GM04504 (cell line): ENCODE measurements around the gene CAMK2A.

Experiments used
- DNase-seq: peaks from one replicate; pipeline ENCODE4 v3.0.0-alpha.2; 2012; ENCODE audit warnings: low read depth

The CAMK2A gene

GRCh38 chr5:150278916-150279315 lies 10.7 kb downstream of the CAMK2A start:
- peak; percentile 64 for DNase-seq

DNA sequence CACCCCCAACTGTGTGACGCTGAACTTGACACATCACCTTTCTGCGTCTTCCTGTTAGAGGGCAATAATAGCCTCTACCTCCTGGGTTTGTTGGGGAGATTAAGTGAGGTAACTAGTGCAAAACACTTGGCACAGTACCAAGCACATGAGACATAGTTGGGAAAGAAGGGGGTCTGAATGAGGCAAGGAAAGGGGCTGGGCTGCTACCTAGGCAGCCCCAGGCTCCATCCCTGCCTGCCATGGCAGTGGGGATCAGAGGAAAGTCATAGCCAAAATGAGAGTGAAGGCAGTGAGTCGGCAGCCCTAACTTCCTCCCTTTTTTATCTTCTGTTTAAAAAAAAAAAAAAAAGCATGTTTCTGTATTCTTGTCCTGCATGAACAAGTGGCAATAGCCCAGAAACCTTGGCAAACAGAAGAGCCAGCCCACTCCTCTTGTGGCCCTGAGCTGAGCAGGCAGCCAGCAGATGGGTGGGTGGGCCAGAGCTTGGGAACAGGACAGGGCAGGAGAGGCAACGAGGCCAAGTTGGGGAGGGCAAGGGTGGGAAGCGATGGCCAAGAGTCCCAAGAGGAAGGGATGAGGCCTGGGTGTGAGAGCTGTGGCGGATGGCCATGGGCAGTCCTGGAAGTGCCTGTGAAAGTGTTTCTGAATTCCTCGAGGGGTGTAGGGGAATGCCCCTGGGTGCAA lies 11.4 kb downstream of the CAMK2A start:
- DNase-seq: no peak

GRCh38 chr5:150277043-150277442 lies 12.5 kb downstream of the CAMK2A start:
- DNase-seq: no peak

GRCh38 chr5:150274811-150275210 lies 14.8 kb downstream of the CAMK2A start:
- no peak for DNase-seq

- peak; percentile 28 for DNase-seq
Observed at GRCh38 chr5:150272531-150272930, 17.0 kb downstream of the CAMK2A start.

- DNase-seq: no peak
Observed at GRCh38 chr5:150271923-150272322, 17.6 kb downstream of the CAMK2A start.

DNA sequence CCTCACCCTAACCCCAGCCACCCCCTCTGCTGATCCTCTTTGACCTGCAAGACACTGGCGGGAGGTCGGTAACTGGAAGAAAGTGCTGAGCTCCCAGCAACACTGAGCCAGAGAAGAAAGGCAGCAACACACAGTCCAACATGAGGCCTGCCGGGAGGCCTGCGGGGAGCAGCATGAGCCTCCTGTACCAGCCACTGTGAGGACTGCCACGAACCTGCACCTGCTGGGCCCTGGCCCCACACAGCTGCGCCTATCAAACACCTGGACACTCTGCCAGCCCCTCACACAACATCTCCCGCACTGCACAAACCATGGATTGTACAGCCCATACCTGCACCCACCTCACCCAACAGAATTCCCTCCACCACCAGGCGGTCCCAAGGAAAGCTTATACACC lies 18.3 kb downstream of the CAMK2A start:
- DNase-seq: no peak

GRCh38 chr5:150270541-150271295 lies 18.9 kb downstream of the CAMK2A start:
- DNase-seq: no peak

DNA sequence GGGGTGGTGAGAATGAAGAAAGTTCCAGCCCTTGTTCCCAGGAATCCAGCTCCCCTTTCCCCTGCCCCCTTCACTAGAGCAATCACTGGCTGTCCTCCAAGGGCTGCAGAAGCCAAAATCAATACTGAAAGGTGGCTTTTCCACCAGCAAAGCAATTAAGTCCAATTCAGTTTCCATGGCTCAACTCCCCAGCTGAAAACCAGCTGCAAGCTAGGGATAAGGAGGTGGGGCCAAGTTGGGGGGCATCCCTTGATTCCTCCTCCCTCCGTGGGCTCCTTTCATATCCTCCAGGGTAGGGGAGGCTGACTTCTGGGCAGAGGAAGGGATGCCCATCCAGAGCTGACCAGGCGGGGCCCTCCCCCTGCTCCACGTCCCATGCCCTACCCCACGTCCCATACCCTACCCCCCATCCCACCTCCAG lies 22.7 kb downstream of the CAMK2A start:
- DNase-seq: no peak

DNA sequence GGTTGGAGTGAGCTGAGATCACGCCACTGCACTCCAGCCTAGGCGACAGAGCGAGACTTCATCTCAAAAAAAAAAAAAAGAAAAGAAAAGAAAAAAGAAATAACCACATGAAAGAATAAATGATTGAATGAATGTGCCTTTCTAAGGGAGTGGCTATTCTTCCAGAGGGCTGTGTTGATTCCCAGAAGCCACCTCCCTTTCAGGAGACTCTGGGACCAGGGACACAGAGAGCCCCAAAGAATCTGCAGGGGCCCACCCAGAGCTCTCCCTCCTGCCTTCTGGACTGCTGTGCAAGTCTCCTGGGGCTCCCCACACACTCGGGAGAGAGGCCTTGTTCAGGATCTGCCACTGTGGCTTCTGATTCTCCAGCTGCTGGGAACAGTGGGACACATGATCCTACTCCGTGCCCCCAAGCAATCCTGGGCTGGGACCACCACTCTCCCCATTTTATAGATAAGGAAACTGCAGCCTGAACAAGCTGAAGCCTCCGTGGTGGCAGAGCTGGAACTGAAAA lies 23.6 kb downstream of the CAMK2A start:
- no peak for DNase-seq

- DNase-seq: no peak
Observed at GRCh38 chr5:150264667-150265603, 24.6 kb downstream of the CAMK2A start.

GRCh38 chr5:150263801-150264621 lies 25.6 kb downstream of the CAMK2A start:
- DNase-seq: peak; percentile 74

- no peak for DNase-seq
Observed at GRCh38 chr5:150263375-150263775, 26.2 kb downstream of the CAMK2A start.

- no peak for DNase-seq
Observed at GRCh38 chr5:150262502-150262901, 27.1 kb downstream of the CAMK2A start.

GRCh38 chr5:150261231-150261630 lies 28.3 kb downstream of the CAMK2A start:
- no peak for DNase-seq

- no peak for DNase-seq
Observed at GRCh38 chr5:150258130-150258529, 31.4 kb downstream of the CAMK2A start.

DNA sequence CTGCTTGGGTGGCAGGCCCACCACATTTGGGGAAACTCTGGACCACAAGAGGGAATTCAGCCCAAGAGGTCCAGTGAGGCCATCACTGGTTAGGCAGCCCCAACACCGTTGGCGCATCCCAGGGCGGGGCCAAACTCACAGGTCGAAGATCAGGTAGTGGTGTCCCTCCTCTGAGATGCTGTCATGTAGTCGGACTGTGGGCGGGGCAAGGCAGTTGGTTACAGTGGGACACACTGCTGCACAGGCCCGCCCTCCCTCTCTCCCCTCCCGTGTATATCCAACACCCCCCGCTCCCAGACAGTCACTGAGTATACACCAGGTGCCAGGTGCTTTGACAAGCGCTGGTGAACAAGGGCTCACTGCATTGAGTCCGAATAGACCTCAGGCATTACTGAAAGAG lies 32.1 kb downstream of the CAMK2A start:
- no peak for DNase-seq

DNA sequence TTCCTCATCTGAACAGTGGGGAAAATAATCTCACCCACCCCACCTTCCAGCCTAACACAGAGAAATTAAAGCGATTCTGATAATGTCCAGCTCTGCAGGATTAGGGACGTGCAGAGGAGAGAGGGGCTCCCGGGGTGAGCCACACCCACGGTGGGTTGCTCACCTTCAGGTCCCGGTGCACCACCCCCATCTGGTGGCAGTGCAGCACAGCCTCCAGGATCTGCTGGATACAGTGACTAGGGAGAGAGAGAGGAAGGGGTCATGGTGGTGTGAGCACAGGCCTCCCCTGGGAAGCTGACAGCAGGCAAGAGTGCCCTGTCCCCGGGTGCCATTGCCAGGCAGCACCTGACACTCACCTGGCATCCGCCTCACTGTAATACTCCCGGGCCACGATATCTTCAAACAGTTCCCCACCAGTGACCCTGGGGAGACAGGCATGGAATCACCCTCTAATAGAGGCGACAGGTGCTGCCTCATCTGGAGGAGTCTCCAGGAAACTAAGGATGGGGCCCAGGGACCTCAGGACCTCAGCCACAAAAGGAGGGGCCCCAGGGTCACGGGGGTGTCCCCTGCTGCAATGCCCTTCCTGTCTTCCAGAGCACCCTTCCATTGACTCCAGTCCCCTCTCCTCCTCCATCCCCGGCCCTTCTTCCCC lies 33.0 kb downstream of the CAMK2A start:
- no peak for DNase-seq

DNA sequence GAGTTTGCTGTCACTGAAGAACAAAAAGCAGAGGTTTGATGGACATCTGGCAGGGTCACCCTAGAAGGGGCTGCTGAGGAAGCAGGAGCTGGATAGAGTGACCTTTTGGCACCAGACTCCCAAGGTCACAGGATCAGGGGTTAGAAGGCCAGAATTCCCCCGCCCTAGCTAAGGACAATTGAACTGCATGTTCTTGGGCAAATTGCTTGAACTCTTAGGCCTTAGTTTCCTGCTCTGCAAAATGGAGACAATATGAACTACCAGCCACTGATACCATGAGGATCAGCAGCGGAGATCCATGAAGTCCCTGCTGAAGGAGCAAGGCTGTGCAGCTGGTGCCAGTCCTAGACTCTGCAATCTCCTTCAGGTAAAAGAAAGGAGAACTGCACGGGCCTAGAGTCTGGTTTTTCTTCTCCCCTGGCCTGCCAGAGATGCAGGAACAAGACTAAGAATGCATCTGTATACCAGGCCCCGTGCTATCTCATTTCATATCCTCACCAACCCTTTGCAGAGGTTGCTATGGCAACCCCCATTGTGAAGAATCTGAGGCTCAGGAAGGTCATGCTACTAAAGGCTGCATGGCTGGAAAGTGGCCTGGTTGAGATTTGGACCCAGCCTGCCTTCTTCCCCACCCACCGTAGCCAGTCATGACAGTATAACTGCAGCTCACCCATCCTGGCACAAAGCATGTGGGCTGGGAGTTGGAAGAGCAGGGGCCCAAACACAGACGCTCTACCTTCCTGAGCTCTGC lies 33.7 kb downstream of the CAMK2A start:
- no peak for DNase-seq

DNA sequence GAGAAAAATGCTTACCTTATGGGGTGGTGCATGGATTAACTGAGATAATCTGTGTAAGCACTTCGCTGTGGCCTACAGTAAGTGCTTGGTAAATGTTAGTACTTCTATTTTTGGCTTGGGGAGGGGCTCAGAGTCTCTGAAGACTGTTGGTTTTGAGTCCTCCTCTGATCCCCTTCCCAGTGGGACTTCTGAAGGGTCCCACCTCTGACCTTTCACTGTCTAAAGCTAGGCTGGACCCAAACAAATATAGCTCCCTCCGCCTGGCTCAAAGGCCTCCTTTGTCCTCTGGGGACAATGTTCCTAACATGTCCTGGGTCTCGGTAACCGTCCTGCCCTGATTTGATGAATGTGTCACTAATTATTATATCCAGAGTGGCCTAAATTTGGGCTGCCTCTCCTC lies 34.8 kb downstream of the CAMK2A start:
- DNase-seq: no peak
